Neural cell (in vitro differentiated cells): ENCODE data around the gene NCAPD3.

Experiments used
- RAD21 ChIP-seq: fragments of 450-650 bp; conservative IDR thresholded peaks from 2 replicates; pipeline ENCODE4 v1.6.1; 2014; ENCODE audit warnings: antibody characterized with exemption, mild to moderate bottlenecking, moderate library complexity
- TAF1 ChIP-seq: IDR thresholded peaks from 2 replicates; pipeline ENCODE4 v1.6.1; 2012; ENCODE audit warnings: low read depth
- TF ChIP-seq, protein P1 (sequence below): fragments of 450-650 bp; IDR thresholded peaks from 2 replicates; pipeline ENCODE4 v1.5.1; 2014; ENCODE audit warnings: antibody characterized with exemption, mild to moderate bottlenecking, moderate library complexity; ENCODE audit not compliant: poor library complexity, severe bottlenecking

- TF ChIP-seq, protein P1, sequence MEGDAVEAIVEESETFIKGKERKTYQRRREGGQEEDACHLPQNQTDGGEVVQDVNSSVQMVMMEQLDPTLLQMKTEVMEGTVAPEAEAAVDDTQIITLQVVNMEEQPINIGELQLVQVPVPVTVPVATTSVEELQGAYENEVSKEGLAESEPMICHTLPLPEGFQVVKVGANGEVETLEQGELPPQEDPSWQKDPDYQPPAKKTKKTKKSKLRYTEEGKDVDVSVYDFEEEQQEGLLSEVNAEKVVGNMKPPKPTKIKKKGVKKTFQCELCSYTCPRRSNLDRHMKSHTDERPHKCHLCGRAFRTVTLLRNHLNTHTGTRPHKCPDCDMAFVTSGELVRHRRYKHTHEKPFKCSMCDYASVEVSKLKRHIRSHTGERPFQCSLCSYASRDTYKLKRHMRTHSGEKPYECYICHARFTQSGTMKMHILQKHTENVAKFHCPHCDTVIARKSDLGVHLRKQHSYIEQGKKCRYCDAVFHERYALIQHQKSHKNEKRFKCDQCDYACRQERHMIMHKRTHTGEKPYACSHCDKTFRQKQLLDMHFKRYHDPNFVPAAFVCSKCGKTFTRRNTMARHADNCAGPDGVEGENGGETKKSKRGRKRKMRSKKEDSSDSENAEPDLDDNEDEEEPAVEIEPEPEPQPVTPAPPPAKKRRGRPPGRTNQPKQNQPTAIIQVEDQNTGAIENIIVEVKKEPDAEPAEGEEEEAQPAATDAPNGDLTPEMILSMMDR: no peak
- TF ChIP-seq RAD21: no peak
- TF ChIP-seq TAF1: no peak
Observed at GRCh38 chr11:134223121-134223520, 646 bp downstream of the NCAPD3 start.
